ENCODE results near the gene GABRD.
"Not testable (repeated sequence)": the region's sequence is repeated elsewhere in the genome, so short reads cannot be mapped to it uniquely, and the experiment has no call there.

Gene GABRD

GRCh38 chr1:1980467-1981141 is 38.5 kb upstream of the GABRD start:
- no peak for FAIRE-seq
- DNase-seq (ENCODE audit: insufficient read length, low spot score): no peak
- no peak for TF ChIP-seq CTCF (IDR thresholded peaks at IDR 0.05; ENCODE audit: insufficient read depth, missing control alignments)

GRCh38 chr1:1981142-1981500 is 38.0 kb upstream of the GABRD start:
- no peak for TF ChIP-seq CTCF (IDR thresholded peaks at IDR 0.05; ENCODE audit: insufficient read depth, missing control alignments)

GRCh38 chr1:1981631-1982327 is 37.4 kb upstream of the GABRD start:
- not testable (repeated sequence) for DNase-seq (ENCODE audit: insufficient read length, low spot score); FAIRE-seq

More at GRCh38 chr1:1981142-1981500, 38.0 kb upstream of the GABRD start:
- no peak for FAIRE-seq
- no peak for DNase-seq (ENCODE audit: insufficient read length, low spot score)

- TF ChIP-seq CTCF (IDR thresholded peaks at IDR 0.05; ENCODE audit: insufficient read depth, missing control alignments): no peak
- FAIRE-seq: no peak
Observed at GRCh38 chr1:1982379-1983232, 36.5 kb upstream of the GABRD start.

GRCh38 chr1:1984560-1985070 is 34.5 kb upstream of the GABRD start:
- DNase-seq (ENCODE audit: insufficient read length, low spot score) (no peak), FAIRE-seq (no peak)
- TF ChIP-seq CTCF (IDR thresholded peaks at IDR 0.05; ENCODE audit: insufficient read depth, missing control alignments): no peak

More at GRCh38 chr1:1982379-1983232, 36.5 kb upstream of the GABRD start:
- DNase-seq (ENCODE audit: insufficient read length, low spot score): no peak

- DNase-seq (ENCODE audit: insufficient read length, low spot score) (no peak), FAIRE-seq (no peak)
- no peak for TF ChIP-seq CTCF (IDR thresholded peaks at IDR 0.05; ENCODE audit: insufficient read depth, missing control alignments)
Observed at GRCh38 chr1:1985375-1986050, 33.6 kb upstream of the GABRD start.

All from D721Med (cell line).